Colonic mucosa (tissue), 4 donors: Measurements from ENCODE around the gene CTIF. TPM values are rescaled to one million over a fixed set of nuclear protein-coding genes. Genes with fewer than 3 reads are reported as not detected.

Source experiments
- DNase-seq: peaks from one replicate; pipeline ENCODE4 v3.0.0-alpha.2; 2020
- H3K27ac ChIP-seq: fragments of 200-600 bp; one replicate; pipeline ENCODE4 v1.8.0; 2021
- H3K27me3 ChIP-seq: fragments of 200-600 bp; one replicate; pipeline ENCODE4 v1.8.0; 2021
- H3K36me3 ChIP-seq: fragments of 200-600 bp; one replicate; pipeline ENCODE4 v1.8.0; 2021
- H3K4me1 ChIP-seq: fragments of 200-600 bp; one replicate; pipeline ENCODE4 v1.8.0; 2021; ENCODE audit warnings: mild to moderate bottlenecking
- H3K4me3 ChIP-seq: fragments of 200-600 bp; one replicate; pipeline ENCODE4 v1.8.0; 2021
- H3K9ac ChIP-seq, 2 donors: one replicate each; pipeline ENCODE4 v1.7.0; 2013; ENCODE audit warnings: control low read depth in 2 of 2, low read depth in 2 of 2, low read length in 2 of 2
- H3K9me3 ChIP-seq: fragments of 200-600 bp; one replicate; pipeline ENCODE4 v1.8.0; 2021
- CTCF ChIP-seq: fragments of 200-600 bp; IDR thresholded peaks from one replicate; pipeline ENCODE4 v1.8.0; 2022; ENCODE audit warnings: antibody characterized with exemption, mild to moderate bottlenecking
- intact Hi-C: fragments of 100-400 bp; cut with DNase I; formaldehyde crosslinking; loops from one replicate; pipeline ENCODE4 v1.14.1; 2022
- total RNA-seq, 2 donors: library from RNA; stranded (reverse); fragmentation: NEBNext Ultra II Directional in 1 of 2; extraction: Animal tissue kit (Norgen Biotek cat#: 25700) in 1 of 2; gene quantifications; one replicate each; pipeline ENCODE4 v1.2.1, GENCODE V29; 2021
- donor health status: healthy.
- donor health status: DM: no; HTN: no; CAD: no.
- donor health status: DM: no; HTN: no; CAD: no.

Gene CTIF
- total RNA-seq, 2 donors from 2014 or later: 13.0 to 16.7 TPM

DNA sequence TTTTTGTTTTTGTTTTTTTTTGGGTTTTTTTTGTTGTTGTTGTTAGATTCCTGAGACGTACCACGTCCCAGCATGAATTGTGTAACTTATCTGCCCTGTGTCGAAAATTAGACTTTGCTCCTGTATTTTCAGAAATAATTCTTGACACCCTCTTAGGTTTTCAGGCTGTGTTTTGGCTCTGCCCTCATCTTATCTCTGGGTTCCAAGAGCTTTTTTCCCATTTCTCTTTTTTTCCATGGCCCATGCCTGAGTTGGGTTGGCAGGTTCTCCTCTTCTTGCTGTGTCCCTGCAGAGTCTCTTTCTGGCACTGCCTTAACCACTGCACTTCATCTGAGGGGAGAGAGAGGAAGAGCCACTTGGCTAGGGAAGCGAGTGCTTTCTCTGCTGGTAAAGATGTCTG is 42.4 kb downstream of the CTIF start:
- Histone ChIP-seq H3K4me1 (no peaks in the 10 kb centered on the region), H3K27me3 (no peaks in the 10 kb centered on the region), H3K36me3 (no peaks in the 10 kb centered on the region), H3K27ac (no peak overlapping the region), H3K9ac (no peak overlapping the region), H3K9me3 (no peaks in the 10 kb centered on the region), H3K4me3 (no peak overlapping the region)
- TF ChIP-seq CTCF: no peak
- intact Hi-C loops: no loop called here
- DNase-seq: no peak

GRCh38 chr18:48581941-48582340 is 43.1 kb downstream of the CTIF start:
- TF ChIP-seq CTCF: no peak
- Histone ChIP-seq H3K9me3 (no peaks in the 10 kb centered on the region), H3K36me3 (no peaks in the 10 kb centered on the region), H3K4me3 (no peak overlapping the region), H3K27ac (no peak overlapping the region), H3K27me3 (no peaks in the 10 kb centered on the region), H3K9ac (no peak overlapping the region), H3K4me1 (no peaks in the 10 kb centered on the region)
- DNase-seq: no peak
- intact Hi-C loops: no loop called here

DNA sequence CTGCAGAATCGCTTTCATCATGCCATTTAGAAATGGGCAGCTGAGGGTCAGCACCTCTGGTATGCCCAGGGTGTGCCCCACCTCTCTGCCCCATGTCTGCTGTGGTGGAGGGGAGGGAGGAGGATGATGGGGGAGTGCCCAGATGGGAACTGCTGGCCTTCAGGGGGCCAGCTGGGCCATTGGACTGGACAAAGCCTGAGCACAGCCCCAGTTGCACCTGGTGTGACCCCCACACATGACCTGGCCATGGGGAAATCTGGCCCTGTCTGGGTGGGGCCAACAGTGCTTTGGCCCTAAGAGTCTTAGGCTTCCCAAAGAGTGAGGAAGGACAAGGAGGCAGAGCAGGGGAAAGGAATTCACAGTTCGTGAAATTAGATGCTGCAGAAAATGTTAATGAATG is 44.1 kb downstream of the CTIF start:
- Histone ChIP-seq H3K4me3 (no peak overlapping the region), H3K27me3 (no peaks in the 10 kb centered on the region), H3K9me3 (no peaks in the 10 kb centered on the region), H3K27ac (no peak overlapping the region), H3K9ac (no peak overlapping the region), H3K36me3 (no peaks in the 10 kb centered on the region), H3K4me1 (no peaks in the 10 kb centered on the region)
- no peak for DNase-seq
- no peak for TF ChIP-seq CTCF
- intact Hi-C loops: no loop called here

- intact Hi-C loops: no loop called here
- TF ChIP-seq CTCF: no peak
- Histone ChIP-seq H3K9ac (no peak overlapping the region), H3K9me3 (no peaks in the 10 kb centered on the region), H3K36me3 (no peaks in the 10 kb centered on the region), H3K4me3 (no peak overlapping the region), H3K27me3 (no peaks in the 10 kb centered on the region), H3K4me1 (no peaks in the 10 kb centered on the region), H3K27ac (no peak overlapping the region)
- DNase-seq: no peak
Observed at GRCh38 chr18:48583573-48583972, 44.7 kb downstream of the CTIF start.

GRCh38 chr18:48589797-48590519 is 51.1 kb downstream of the CTIF start:
- no peak for DNase-seq
- no peak overlapping the region for H3K9ac ChIP-seq
- TF ChIP-seq CTCF: no peak

More at GRCh38 chr18:48589797-48590519, 51.1 kb downstream of the CTIF start:
- Histone ChIP-seq H3K4me3 (no peak overlapping the region), H3K27me3 (no peaks in the 10 kb centered on the region), H3K36me3 (no peaks in the 10 kb centered on the region), H3K27ac (no peak overlapping the region), H3K4me1 (no peaks in the 10 kb centered on the region), H3K9me3 (no peaks in the 10 kb centered on the region)
- intact Hi-C loops: no loop called here
